Measurements from ENCODE around the gene ZNF423. TPM values are rescaled to one million over a fixed set of nuclear protein-coding genes. Genes with fewer than 3 reads are reported as not detected.

The ZNF423 gene
- total RNA-seq, 4 donors from 2014 or later: 0.67 to 3.7 (median 2.2) TPM

- WGBS, 2 donors: 62 to 69% methylated on average over 9 of the region's 9 CpGs
- TF ChIP-seq POLR2A (IDR thresholded peaks at IDR 0.05): no peak
- no peak overlapping the region for H3K4me3 ChIP-seq (ENCODE audit: low read depth, poor library complexity, severe bottlenecking)
- no peak for DNase-seq (ENCODE audit: low spot score in 2 of 2)
- intact Hi-C loops (cut with DNase I; ENCODE audit: low total_unique reads): no loop called here
These were observed 31.3 kb downstream of the ZNF423 start for GRCh38 chr16:49824593-49824992.

GRCh38 chr16:49822649-49823370 is 33.1 kb downstream of the ZNF423 start:
- WGBS, 2 donors: 75 to 84% methylated on average over 8 of the region's 8 CpGs
- intact Hi-C loops (cut with DNase I; ENCODE audit: low total_unique reads): no loop called here
- no peak for TF ChIP-seq POLR2A (IDR thresholded peaks at IDR 0.05)
- H3K4me3 ChIP-seq (ENCODE audit: low read depth, poor library complexity, severe bottlenecking): no peak overlapping the region
- DNase-seq (ENCODE audit: low spot score in 2 of 2): no peak

- no peak for TF ChIP-seq CTCF (IDR thresholded peaks at IDR 0.05)
- no peak for TF ChIP-seq POLR2A (IDR thresholded peaks at IDR 0.05)
- intact Hi-C loops (cut with DNase I; ENCODE audit: low total_unique reads): no loop called here
- whole genome bisulfite sequencing, 2 donors: 84 to 86% methylated on average over 13 of the region's 13 CpGs
- no peak overlapping the region for H3K4me3 ChIP-seq (ENCODE audit: low read depth, poor library complexity, severe bottlenecking)
- no peak for DNase-seq (ENCODE audit: low spot score in 2 of 2)
These were observed 34.2 kb downstream of the ZNF423 start for GRCh38 chr16:49821614-49822282.

- H3K4me3 ChIP-seq (ENCODE audit: low read depth, poor library complexity, severe bottlenecking): no peak overlapping the region
- DNase-seq (ENCODE audit: low spot score in 2 of 2): no peak
- WGBS, 2 donors: 80 to 81% methylated on average over 9 of the region's 9 CpGs
- no peak for TF ChIP-seq POLR2A (IDR thresholded peaks at IDR 0.05)
- no peak for TF ChIP-seq CTCF (IDR thresholded peaks at IDR 0.05)
- intact Hi-C loops (cut with DNase I; ENCODE audit: low total_unique reads): no loop called here
These were observed 34.8 kb downstream of the ZNF423 start for GRCh38 chr16:49821156-49821555.

- 92% methylated on average over 13 of the region's 13 CpGs for WGBS, 2 donors
- intact Hi-C loops (cut with DNase I; ENCODE audit: low total_unique reads): no loop called here
- TF ChIP-seq POLR2A (IDR thresholded peaks at IDR 0.05) (no peak), CTCF (IDR thresholded peaks at IDR 0.05) (no peak)
- H3K4me3 ChIP-seq (ENCODE audit: low read depth, poor library complexity, severe bottlenecking): no peak overlapping the region
- no peak for DNase-seq (ENCODE audit: low spot score in 2 of 2)
These were observed 38.0 kb downstream of the ZNF423 start for GRCh38 chr16:49817754-49818507.

- WGBS, 2 donors: 45 to 60% methylated on average over 8 of the region's 8 CpGs
- TF ChIP-seq POLR2A (IDR thresholded peaks at IDR 0.05) (no peak), CTCF (IDR thresholded peaks at IDR 0.05) (no peak)
- H3K4me3 ChIP-seq (ENCODE audit: low read depth, poor library complexity, severe bottlenecking): no peak overlapping the region
- intact Hi-C loops (cut with DNase I; ENCODE audit: low total_unique reads): no loop called here
- no peak for DNase-seq (ENCODE audit: low spot score in 2 of 2)
These were observed 39.0 kb downstream of the ZNF423 start for GRCh38 chr16:49816875-49817274.

All from lower leg skin (tissue), 4 donors.